GM12873 (cell line): ENCODE results near the gene MYPN.

Source experiments
- CTCF ChIP-seq: IDR thresholded peaks from 2 replicates; pipeline ENCODE4 v1.5.1; 2012; ENCODE audit warnings: low read depth, mild to moderate bottlenecking, moderate library complexity, low read length, control low read depth; ENCODE audit not compliant: insufficient read depth; ENCODE audit errors: missing control alignments

The MYPN gene, protein sequence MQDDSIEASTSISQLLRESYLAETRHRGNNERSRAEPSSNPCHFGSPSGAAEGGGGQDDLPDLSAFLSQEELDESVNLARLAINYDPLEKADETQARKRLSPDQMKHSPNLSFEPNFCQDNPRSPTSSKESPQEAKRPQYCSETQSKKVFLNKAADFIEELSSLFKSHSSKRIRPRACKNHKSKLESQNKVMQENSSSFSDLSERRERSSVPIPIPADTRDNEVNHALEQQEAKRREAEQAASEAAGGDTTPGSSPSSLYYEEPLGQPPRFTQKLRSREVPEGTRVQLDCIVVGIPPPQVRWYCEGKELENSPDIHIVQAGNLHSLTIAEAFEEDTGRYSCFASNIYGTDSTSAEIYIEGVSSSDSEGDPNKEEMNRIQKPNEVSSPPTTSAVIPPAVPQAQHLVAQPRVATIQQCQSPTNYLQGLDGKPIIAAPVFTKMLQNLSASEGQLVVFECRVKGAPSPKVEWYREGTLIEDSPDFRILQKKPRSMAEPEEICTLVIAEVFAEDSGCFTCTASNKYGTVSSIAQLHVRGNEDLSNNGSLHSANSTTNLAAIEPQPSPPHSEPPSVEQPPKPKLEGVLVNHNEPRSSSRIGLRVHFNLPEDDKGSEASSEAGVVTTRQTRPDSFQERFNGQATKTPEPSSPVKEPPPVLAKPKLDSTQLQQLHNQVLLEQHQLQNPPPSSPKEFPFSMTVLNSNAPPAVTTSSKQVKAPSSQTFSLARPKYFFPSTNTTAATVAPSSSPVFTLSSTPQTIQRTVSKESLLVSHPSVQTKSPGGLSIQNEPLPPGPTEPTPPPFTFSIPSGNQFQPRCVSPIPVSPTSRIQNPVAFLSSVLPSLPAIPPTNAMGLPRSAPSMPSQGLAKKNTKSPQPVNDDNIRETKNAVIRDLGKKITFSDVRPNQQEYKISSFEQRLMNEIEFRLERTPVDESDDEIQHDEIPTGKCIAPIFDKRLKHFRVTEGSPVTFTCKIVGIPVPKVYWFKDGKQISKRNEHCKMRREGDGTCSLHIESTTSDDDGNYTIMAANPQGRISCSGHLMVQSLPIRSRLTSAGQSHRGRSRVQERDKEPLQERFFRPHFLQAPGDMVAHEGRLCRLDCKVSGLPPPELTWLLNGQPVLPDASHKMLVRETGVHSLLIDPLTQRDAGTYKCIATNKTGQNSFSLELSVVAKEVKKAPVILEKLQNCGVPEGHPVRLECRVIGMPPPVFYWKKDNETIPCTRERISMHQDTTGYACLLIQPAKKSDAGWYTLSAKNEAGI (N-terminal part only)

GRCh38 chr10:68109331-68109730 is at the start of gene MYPN:
Gene MYPN (plus strand): TSS chr10:68109488. CDS start chr10:68121439, 11,951 bp downstream.
- no peak for TF ChIP-seq CTCF

- TF ChIP-seq CTCF = no peak
Measured at GRCh38 chr10:68067029-68067428, 42.3 kb upstream of the MYPN start.

GRCh38 chr10:68067508-68067907 is 41.8 kb upstream of the MYPN start:
- no peak for TF ChIP-seq CTCF

- TF ChIP-seq CTCF = no peak
Measured at GRCh38 chr10:68073631-68074030, 35.7 kb upstream of the MYPN start.

- no peak for TF ChIP-seq CTCF
Measured at GRCh38 chr10:68074031-68074774, 35.1 kb upstream of the MYPN start.

- TF ChIP-seq CTCF = no peak
Measured at GRCh38 chr10:68074775-68075549, 34.3 kb upstream of the MYPN start, which contains the start of gene HERC4. Gene HERC4 (minus strand): TSS chr10:68075283. CDS start chr10:68073108, 2,175 bp downstream.
